BE2C (cell line): ENCODE measurements around the gene JADE2.

Source experiments
- DNase-seq: peaks from one replicate; pipeline ENCODE4 v3.0.0-alpha.2; 2020
- H3K27me3 ChIP-seq: fragments of 250-450 bp; sonication (Bioruptor Pico); 2 replicates; pipeline ENCODE4 v1.5.1; 2020; ENCODE audit warnings: mild to moderate bottlenecking
- H3K36me3 ChIP-seq: fragments of 250-450 bp; sonication (Bioruptor Pico); 2 replicates; pipeline ENCODE4 v1.5.1; 2020; ENCODE audit warnings: mild to moderate bottlenecking
- H3K4me1 ChIP-seq: fragments of 250-450 bp; sonication (Bioruptor Pico); 2 replicates; pipeline ENCODE4 v1.5.1; 2020
- H3K4me3 ChIP-seq: 2 replicates; pipeline ENCODE4 v1.5.1; 2011; ENCODE audit warnings: low read depth, low read length
- H3K9me3 ChIP-seq: fragments of 250-450 bp; sonication (Bioruptor Pico); 2 replicates; pipeline ENCODE4 v1.5.1; 2020
- CTCF ChIP-seq: IDR thresholded peaks from 2 replicates; pipeline ENCODE4 v1.5.1; 2012; ENCODE audit warnings: mild to moderate bottlenecking, low read depth, low read length

The JADE2 gene

GRCh38 chr5:134521841-134522240 lies 3.6 kb upstream of the JADE2 start:
- Histone ChIP-seq H3K36me3 (no peaks in the 10 kb centered on the region), H3K4me3 (no peak overlapping the region), H3K4me1 (no peaks in the 10 kb centered on the region), H3K9me3 (no peaks in the 10 kb centered on the region), H3K27me3 (no peaks in the 10 kb centered on the region)
- DNase-seq = no peak
- no peak for TF ChIP-seq CTCF

DNA sequence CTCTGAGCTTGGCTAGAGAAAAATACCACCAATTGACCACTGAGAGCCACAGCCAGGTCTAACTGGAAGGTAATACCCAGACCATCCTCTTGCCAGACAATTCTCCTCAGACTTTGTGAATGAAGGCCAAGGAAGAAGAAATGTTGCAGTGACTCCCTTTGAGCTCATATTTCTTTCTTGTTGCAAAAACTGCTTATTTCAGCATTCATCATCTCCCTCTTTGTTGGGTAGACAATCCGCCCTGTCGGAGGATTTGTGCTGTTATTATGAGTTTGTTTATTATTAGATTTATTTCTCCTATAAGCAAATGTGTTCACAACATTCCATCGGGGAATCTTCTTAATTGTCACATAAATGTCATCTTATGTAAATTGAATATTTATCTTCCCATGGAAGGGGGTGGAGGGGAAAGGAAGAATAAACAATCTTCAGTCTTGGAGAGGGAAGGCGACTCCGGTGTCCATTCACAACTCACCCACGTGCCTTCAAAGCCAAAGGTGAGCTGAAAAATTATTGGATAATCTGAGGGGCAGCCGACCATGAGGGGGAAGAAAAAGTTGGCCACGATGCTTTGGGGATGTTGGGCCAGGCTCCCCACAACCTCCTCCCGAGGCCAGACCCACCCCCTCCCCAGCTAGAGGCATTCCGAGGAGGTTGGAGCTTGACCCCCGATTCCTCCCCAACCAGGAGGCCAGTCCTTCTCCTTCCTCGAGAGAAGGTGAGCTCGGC lies 1.8 kb upstream of the JADE2 start:
- no peak for DNase-seq
- Histone ChIP-seq H3K27me3 (no peaks in the 10 kb centered on the region), H3K4me1 (0 out of 2 replicates have a peak, but pooled peaks cover 2% of the 10 kb centered on the region), H3K36me3 (no peaks in the 10 kb centered on the region), H3K9me3 (no peaks in the 10 kb centered on the region), H3K4me3 (peak overlapping the region; percentile 90)
- no peak for TF ChIP-seq CTCF

DNA sequence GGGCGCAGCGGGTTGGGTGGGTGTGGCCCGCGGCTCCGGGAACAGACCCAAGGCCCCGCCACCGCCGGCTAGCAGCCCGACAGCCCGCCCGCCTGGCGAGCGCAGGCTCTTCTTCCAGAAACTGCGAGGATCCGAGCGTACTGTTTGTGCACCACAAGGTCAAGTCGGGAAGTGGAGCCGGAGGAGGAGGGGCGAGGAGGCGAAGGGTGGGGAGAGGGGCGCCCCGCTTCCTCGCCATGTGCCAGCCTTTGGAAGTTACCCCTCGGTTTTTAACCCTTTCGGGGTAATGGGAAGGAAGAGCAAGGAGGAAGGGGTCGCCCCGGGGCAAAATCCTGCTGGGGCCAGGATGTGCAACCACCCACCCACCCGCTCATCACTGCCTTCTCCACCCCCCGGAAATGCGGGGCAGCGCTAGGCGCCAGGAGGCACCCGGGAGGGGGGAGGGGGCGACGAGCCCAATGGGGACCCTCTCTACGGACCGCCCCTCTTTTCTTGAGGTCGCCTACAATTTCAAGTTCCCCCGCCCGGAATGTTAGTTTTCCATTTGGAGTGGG lies 1.1 kb upstream of the JADE2 start:
- Histone ChIP-seq H3K4me1 (0 out of 2 replicates have a peak, but pooled peaks cover 2% of the 10 kb centered on the region), H3K4me3 (peak overlapping the region; percentile 90), H3K36me3 (no peaks in the 10 kb centered on the region), H3K27me3 (no peaks in the 10 kb centered on the region), H3K9me3 (no peaks in the 10 kb centered on the region)
- 0 out of 2 replicates have a peak, but pooled peaks have one; percentile 0 for TF ChIP-seq CTCF
- peak; percentile 70 for DNase-seq

- 0 out of 2 replicates have a peak, but pooled peaks cover 2% of the 10 kb centered on the region for H3K4me1 ChIP-seq
- H3K27me3 ChIP-seq = no peaks in the 10 kb centered on the region
- TF ChIP-seq CTCF = peak; percentile 15; the same call in 1 of the 2 replicates
- peak overlapping the region; percentile 90 for H3K4me3 ChIP-seq
- H3K9me3 ChIP-seq = no peaks in the 10 kb centered on the region
- peak; percentile 85 for DNase-seq
- no peaks in the 10 kb centered on the region for H3K36me3 ChIP-seq
These were observed 413 bp downstream of the JADE2 start for GRCh38 chr5:134525683-134526482.

- H3K27me3 ChIP-seq = no peaks in the 10 kb centered on the region
- TF ChIP-seq CTCF = peak; percentile 42
- peak; percentile 88 for DNase-seq
- H3K4me3 ChIP-seq = peak overlapping the region; percentile 90
- H3K9me3 ChIP-seq = no peaks in the 10 kb centered on the region
- no peaks in the 10 kb centered on the region for H3K36me3 ChIP-seq
- H3K4me1 ChIP-seq = 0 out of 2 replicates have a peak, but pooled peaks cover 2% of the 10 kb centered on the region
These were observed 1.1 kb downstream of the JADE2 start for GRCh38 chr5:134526483-134527155.
